Measurements from ENCODE around the gene TSPAN17. TPM values are rescaled to one million over a fixed set of nuclear protein-coding genes. Genes with fewer than 3 reads are reported as not detected.

TSPAN17 gene
- total RNA-seq, 1 experiment from 2014 or later = 23.3 TPM

DNA sequence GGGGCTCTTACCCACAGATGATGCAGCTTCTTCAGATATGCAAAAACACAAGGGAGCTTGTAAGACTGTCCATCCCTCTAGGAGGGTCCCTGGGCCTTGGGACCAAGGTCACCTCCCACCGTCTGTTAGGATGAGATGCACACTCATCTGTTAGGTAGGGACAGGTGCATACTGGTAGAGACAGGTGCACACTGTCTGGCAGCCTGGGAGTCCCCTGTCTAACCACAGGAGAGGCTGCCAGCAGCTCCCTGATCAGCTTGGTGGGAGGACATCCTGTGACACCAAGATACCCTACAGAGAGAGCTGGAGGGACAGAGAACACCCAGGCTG is 13.2 kb downstream of the TSPAN17 start:
- no peak for TF ChIP-seq EZH2 (IDR thresholded peaks at IDR 0.05; ENCODE audit: borderline replicate concordance, low read depth, low read length, poor library complexity, severe bottlenecking)
- no peak for TF ChIP-seq CTCF (conservative IDR thresholded peaks at IDR 0.05; ENCODE audit: low read depth, low read length)
- no peaks in the 10 kb centered on the region for H3K4me1 ChIP-seq (ENCODE audit: insufficient read depth, low read length, poor library complexity, severe bottlenecking)
- intact Hi-C loops (cut with micrococcal nuclease; ENCODE audit: unreplicated experiment) = loop anchor here (2.0 kb wide), 1 partner anchor 298 kb away; no protein-coding TSS in a partner anchor
- no peaks in the 10 kb centered on the region for H3K27me3 ChIP-seq (replicated peaks; ENCODE audit: insufficient read depth, low read depth, low read length, poor library complexity)
- H3K9me3 ChIP-seq (ENCODE audit: low read depth, low read length, poor library complexity, severe bottlenecking) = no peaks in the 10 kb centered on the region
- ChIA-PET POLR2A (ENCODE audit: low non-redundant PET) (interaction anchor here (0.6 kb wide), 1 partner anchor 12 kb away, joined by 3 read pairs; no protein-coding TSS in a partner anchor), CTCF (interaction anchor here (0.5 to 1.7 kb wide), 20 partner anchors 8 to 930 kb away, joined by 3 to 23 read pairs (median 4); partner anchors contain the start of genes FGFR4, RNF44, TSPAN17 and UNC5A)
- H3K27ac ChIP-seq (ENCODE audit: low read depth, low read length, poor library complexity, severe bottlenecking) = no peak overlapping the region
- no peak overlapping the region for H3K4me3 ChIP-seq (ENCODE audit: low read depth, low read length, poor library complexity, severe bottlenecking)
- no peak for DNase-seq (ENCODE audit: low spot score)
- BruUV-seq (replicated peaks) = no TSS peak
- H3K36me3 ChIP-seq (ENCODE audit: insufficient read depth, low read length, poor library complexity, severe bottlenecking) = no peaks in the 10 kb centered on the region

GRCh38 chr5:176660860-176661641 is 13.8 kb downstream of the TSPAN17 start:
- DNase-seq (ENCODE audit: low spot score) = peak; percentile 79
- H3K36me3 ChIP-seq (ENCODE audit: insufficient read depth, low read length, poor library complexity, severe bottlenecking) = no peaks in the 10 kb centered on the region
- no peaks in the 10 kb centered on the region for H3K9me3 ChIP-seq (ENCODE audit: low read depth, low read length, poor library complexity, severe bottlenecking)
- no TSS peak for BruUV-seq (replicated peaks)
- H3K4me3 ChIP-seq (ENCODE audit: low read depth, low read length, poor library complexity, severe bottlenecking) = no peak overlapping the region
- ChIA-PET CTCF (interaction anchor here (0.5 to 1.7 kb wide), 21 partner anchors 9 to 931 kb away, joined by 3 to 23 read pairs (median 4); partner anchors contain the start of genes FGFR4, RNF44, TSPAN17 and UNC5A), POLR2A (ENCODE audit: low non-redundant PET) (interaction anchor here (0.6 kb wide), 1 partner anchor 12 kb away, joined by 3 read pairs; no protein-coding TSS in a partner anchor)
- H3K27ac ChIP-seq (ENCODE audit: low read depth, low read length, poor library complexity, severe bottlenecking) = no peak overlapping the region
- H3K27me3 ChIP-seq (replicated peaks; ENCODE audit: insufficient read depth, low read depth, low read length, poor library complexity) = no peaks in the 10 kb centered on the region
- intact Hi-C loops (cut with micrococcal nuclease; ENCODE audit: unreplicated experiment) = loop anchor here (1.0 to 2.0 kb wide), 2 partner anchors 298 to 451 kb away; no protein-coding TSS in a partner anchor
- H3K4me1 ChIP-seq (ENCODE audit: insufficient read depth, low read length, poor library complexity, severe bottlenecking) = no peaks in the 10 kb centered on the region
- TF ChIP-seq EZH2 (IDR thresholded peaks at IDR 0.05; ENCODE audit: borderline replicate concordance, low read depth, low read length, poor library complexity, severe bottlenecking) (no peak), CTCF (conservative IDR thresholded peaks at IDR 0.05; ENCODE audit: low read depth, low read length) (peak; percentile 91)

DNA sequence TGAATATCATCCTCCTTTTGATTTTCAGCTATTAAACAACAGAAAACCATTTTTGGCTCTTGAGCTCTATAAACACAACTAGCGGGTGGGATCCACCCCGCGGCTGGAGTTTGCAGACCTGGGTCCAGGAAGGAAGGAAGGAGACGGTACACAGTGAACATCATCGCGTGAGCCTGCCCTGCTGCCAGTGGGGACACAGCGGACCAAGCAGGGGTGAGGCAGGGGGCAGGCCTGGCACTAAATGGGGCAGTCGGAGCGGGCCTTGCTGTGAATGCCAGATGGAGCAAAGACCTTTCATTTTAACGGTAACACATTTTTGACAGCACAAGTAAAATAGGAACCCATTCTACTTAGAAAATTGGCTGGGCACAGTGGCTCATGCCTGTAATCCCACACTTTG is 14.4 kb downstream of the TSPAN17 start:
- DNase-seq (ENCODE audit: low spot score) = no peak
- H3K4me3 ChIP-seq (ENCODE audit: low read depth, low read length, poor library complexity, severe bottlenecking) = no peak overlapping the region
- no peaks in the 10 kb centered on the region for H3K36me3 ChIP-seq (ENCODE audit: insufficient read depth, low read length, poor library complexity, severe bottlenecking)
- H3K4me1 ChIP-seq (ENCODE audit: insufficient read depth, low read length, poor library complexity, severe bottlenecking) = no peaks in the 10 kb centered on the region
- TF ChIP-seq EZH2 (IDR thresholded peaks at IDR 0.05; ENCODE audit: borderline replicate concordance, low read depth, low read length, poor library complexity, severe bottlenecking) (no peak), CTCF (conservative IDR thresholded peaks at IDR 0.05; ENCODE audit: low read depth, low read length) (no peak)
- intact Hi-C loops (cut with micrococcal nuclease; ENCODE audit: unreplicated experiment) = loop anchor here (1.0 to 2.0 kb wide), 2 partner anchors 297 to 451 kb away; no protein-coding TSS in a partner anchor
- H3K27ac ChIP-seq (ENCODE audit: low read depth, low read length, poor library complexity, severe bottlenecking) = no peak overlapping the region
- POLR2A ChIA-PET (ENCODE audit: low non-redundant PET) = no interaction called here
- H3K27me3 ChIP-seq (replicated peaks; ENCODE audit: insufficient read depth, low read depth, low read length, poor library complexity) = no peaks in the 10 kb centered on the region
- no TSS peak for BruUV-seq (replicated peaks)
- H3K9me3 ChIP-seq (ENCODE audit: low read depth, low read length, poor library complexity, severe bottlenecking) = no peaks in the 10 kb centered on the region
- CTCF ChIA-PET = interaction anchor here (0.6 to 1.7 kb wide), 6 partner anchors 8 to 409 kb away, joined by 3 to 11 read pairs (median 5); partner anchors contain the start of gene TSPAN17

Measured in A673 (cell line).